HL-60/S4 (cell line): Measurements from ENCODE around the gene TMEM30B.
"Not testable (repeated sequence)": the region's sequence is repeated elsewhere in the genome, so short reads cannot be mapped to it uniquely, and the experiment has no call there.

Source experiments
- in situ Hi-C: fragments of 300-500 bp; cut with MboI; formaldehyde crosslinking; loops from 2 replicates; pipeline ENCODE4 v1.14.3; 2022; ENCODE audit warnings: low sequenced_read_pairs

Gene TMEM30B

DNA sequence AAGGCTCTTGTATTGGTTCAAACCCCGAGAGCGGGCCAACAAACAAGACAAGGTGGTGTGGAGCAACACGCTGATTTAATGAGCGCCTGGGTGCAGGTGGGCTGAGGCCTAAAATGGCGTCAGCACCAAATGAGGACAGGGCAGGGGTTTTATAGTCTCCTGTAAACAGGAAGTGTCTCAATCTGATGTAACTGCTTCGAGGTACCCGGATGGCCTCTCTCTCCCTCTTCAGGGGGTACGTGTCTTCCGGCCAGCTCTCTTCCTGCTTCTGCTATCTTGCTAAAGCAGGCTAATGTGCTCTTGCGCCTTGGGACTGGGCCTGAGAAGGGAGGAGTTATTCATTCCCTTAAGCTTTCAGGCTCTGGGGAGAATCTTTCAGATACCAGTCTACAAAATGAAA is 41.9 kb downstream of the TMEM30B start:
- in situ Hi-C loops: not testable (repeated sequence)

DNA sequence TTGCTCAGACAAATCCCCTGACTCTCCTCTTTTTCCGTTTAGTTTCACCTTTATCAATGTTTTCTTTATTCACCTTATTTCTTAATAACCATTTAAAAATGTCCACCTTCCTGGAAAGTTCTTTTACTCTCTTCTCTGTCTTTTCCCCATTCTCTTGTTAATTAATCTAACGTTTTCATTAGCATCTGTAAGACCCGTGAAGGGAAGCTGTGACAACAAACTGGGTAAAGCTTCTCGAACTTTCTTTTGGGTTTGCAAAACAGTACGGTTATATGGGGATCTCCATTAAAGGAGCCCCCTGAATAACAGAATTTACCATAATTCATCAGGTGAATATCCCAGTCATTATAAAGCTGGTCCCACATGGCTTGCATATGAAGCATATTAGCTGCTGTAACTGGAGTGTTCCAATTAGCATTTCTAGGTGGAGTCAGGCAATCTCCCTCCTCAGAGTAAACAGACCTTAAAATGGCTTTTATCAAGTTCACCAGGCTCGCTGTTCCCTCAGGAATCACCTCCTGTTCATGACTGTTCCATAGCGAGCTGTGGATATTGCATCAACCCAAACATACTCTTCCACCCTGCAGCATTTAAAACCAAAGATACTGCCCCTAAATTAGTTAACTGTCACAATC is 42.4 kb downstream of the TMEM30B start:
- in situ Hi-C loops: no loop called here

- in situ Hi-C loops: no loop called here
Measured at GRCh38 chr14:61234215-61234916, 46.8 kb downstream of the TMEM30B start.

DNA sequence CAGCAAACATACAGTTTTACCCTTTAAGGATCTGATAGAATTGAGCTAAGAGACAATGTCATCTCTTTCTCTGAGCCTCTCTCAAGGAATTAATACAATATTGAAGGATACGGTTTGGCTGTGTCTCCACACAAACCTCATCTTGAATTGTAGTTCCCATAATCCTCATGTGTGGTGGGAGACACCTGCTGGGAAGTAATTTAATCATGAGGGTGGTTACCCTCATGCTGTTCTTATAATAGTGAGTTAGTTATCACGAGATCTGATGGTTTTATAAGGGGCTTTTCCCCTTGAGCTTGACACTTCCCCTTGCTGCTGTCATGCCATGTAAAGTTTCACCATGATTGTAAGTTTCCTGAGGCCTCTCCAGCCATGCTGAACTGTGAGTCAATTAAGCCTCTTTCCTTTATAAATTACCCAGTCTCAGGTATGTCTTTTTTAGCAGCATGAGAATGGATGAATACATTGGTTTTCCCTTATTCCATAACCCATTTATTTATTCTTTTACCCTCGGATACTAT is 47.6 kb downstream of the TMEM30B start:
- in situ Hi-C loops: no loop called here

GRCh38 chr14:61231810-61232209 is 49.3 kb downstream of the TMEM30B start:
- in situ Hi-C loops: no loop called here

DNA sequence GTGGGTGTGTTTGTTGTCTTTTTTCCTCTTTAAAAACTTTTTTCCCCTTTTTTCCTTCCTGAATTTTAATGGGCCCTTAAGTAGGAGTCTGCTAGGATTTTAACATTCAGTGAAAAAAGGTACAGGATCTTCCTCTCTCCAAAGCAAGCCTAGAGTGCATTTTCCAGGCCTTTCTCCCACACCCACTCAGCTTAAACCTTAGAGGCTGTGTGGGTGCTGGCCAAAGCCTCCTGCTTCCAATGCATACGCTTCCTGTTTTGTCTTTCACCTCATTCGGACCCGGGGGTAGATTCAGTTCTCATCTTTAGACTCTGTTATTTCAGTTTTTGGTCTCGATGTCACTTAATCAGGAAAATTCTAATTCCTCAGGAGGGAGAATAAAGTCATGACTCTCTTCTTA is 51.2 kb downstream of the TMEM30B start:
- in situ Hi-C loops: no loop called here

- in situ Hi-C loops: no loop called here
Measured at GRCh38 chr14:61229475-61229888, 51.7 kb downstream of the TMEM30B start.

DNA sequence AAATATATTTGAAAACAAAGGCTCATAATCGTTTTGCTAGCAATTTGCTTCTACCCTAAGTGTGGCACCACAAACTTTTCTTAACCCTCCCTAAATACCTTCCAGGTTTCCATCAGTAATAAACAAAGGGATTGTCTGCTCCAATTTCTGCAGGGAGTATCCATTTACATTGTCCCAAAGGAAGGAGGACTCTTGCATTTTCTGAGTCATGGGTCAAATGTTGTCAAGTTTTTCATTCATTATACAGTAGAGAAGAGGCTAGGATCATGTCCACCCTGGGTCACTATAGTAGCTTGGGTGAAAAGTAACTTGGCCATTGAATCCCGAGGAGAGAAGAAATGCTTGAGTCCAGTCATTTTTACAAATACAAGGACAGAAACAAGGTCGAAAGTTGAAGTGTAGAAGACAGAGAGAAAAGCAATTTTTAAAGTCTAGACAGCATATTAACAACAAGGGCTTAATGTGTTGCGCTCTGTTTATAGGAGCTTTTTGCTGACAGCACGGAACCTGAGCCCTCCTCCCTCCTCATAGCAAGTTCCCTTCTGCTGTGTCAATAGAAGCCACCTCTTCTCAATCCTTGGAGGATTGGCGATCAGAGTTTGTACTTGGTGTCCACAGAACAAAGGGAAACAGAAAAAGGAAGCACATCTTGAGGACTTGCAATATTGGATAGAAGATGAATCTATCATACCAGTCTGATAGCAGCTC is 53.1 kb downstream of the TMEM30B start:
- in situ Hi-C loops: no loop called here
